Suprapubic skin (tissue), 4 donors: Measurements from ENCODE around the gene KATNB1.

Source experiments
- CTCF ChIP-seq, 2 donors: fragments of 200-600 bp in 1 of 2; fragments of 450-650 bp in 1 of 2; sonication (generic) in 1 of 2; IDR thresholded peaks; one replicate each; pipeline ENCODE4 v1.5.1; 2016 to 2019; ENCODE audit warnings: antibody characterized with exemption in 2 of 2, mild to moderate bottlenecking in 1 of 2, moderate library complexity in 1 of 2
- EP300 ChIP-seq: sonication (generic); formaldehyde crosslinking; IDR thresholded peaks from one replicate; pipeline ENCODE4 v1.6.1; 2017; ENCODE audit warnings: antibody characterized with exemption
- POLR2A ChIP-seq, 2 donors: fragments of 450-650 bp; IDR thresholded peaks; one replicate each; pipeline ENCODE4 v1.6.1; 2017; ENCODE audit warnings: antibody characterized with exemption in 2 of 2, mild to moderate bottlenecking in 2 of 2, moderate library complexity in 2 of 2
- POLR2AphosphoS5 ChIP-seq, 3 donors: sonication (generic); formaldehyde crosslinking; IDR thresholded peaks; one replicate each; pipeline ENCODE4 v1.6.1; 2017; ENCODE audit warnings: antibody characterized with exemption in 3 of 3

GRCh38 chr16:57802341-57803133 is 67.0 kb downstream of the KATNB1 start, which contains the start of gene KIFC3:
- TF ChIP-seq POLR2A (IDR thresholded peaks at IDR 0.05) (no peak), CTCF (IDR thresholded peaks at IDR 0.05) (no peak), EP300 (no peak), POLR2AphosphoS5 (IDR thresholded peaks at IDR 0.05) (no peak)
